Tibial nerve (tissue), 4 donors: ENCODE measurements around the gene MYL12A.

Experiments
- EP300 ChIP-seq, 2 donors: sonication (generic); formaldehyde crosslinking; IDR thresholded peaks; one replicate each; pipeline ENCODE4 v1.6.1; 2017; ENCODE audit warnings: antibody characterized with exemption in 2 of 2, mild to moderate bottlenecking in 1 of 2
- POLR2A ChIP-seq, 2 donors: fragments of 450-650 bp; IDR thresholded peaks; one replicate each; pipeline ENCODE4 v1.6.1; 2017; ENCODE audit warnings: antibody characterized with exemption in 2 of 2, mild to moderate bottlenecking in 2 of 2, moderate library complexity in 2 of 2
- TF ChIP-seq, protein P1 (sequence below), 5 experiments: fragments of 200-600 bp in 3 of 5; fragments of 450-650 bp in 2 of 5; sonication (generic) in 3 of 5; IDR thresholded peaks; one replicate each; pipeline ENCODE4 v1.5.1; 2016 to 2019; ENCODE audit warnings: antibody characterized with exemption in 5 of 5, mild to moderate bottlenecking in 3 of 5, moderate library complexity in 2 of 5

GRCh38 chr18:3217948-3218647 is 29.5 kb upstream of the MYL12A start:
- TF ChIP-seq, protein P1, sequence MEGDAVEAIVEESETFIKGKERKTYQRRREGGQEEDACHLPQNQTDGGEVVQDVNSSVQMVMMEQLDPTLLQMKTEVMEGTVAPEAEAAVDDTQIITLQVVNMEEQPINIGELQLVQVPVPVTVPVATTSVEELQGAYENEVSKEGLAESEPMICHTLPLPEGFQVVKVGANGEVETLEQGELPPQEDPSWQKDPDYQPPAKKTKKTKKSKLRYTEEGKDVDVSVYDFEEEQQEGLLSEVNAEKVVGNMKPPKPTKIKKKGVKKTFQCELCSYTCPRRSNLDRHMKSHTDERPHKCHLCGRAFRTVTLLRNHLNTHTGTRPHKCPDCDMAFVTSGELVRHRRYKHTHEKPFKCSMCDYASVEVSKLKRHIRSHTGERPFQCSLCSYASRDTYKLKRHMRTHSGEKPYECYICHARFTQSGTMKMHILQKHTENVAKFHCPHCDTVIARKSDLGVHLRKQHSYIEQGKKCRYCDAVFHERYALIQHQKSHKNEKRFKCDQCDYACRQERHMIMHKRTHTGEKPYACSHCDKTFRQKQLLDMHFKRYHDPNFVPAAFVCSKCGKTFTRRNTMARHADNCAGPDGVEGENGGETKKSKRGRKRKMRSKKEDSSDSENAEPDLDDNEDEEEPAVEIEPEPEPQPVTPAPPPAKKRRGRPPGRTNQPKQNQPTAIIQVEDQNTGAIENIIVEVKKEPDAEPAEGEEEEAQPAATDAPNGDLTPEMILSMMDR (IDR thresholded peaks at IDR 0.05) = no peak
- TF ChIP-seq POLR2A (IDR thresholded peaks at IDR 0.05) (no peak), EP300 (IDR thresholded peaks at IDR 0.05) (no peak)
